Amniotic epithelial cell (primary cell): Measurements from ENCODE around the gene ABHD5.
"Not testable (repeated sequence)": the region's sequence is repeated elsewhere in the genome, so short reads cannot be mapped to it uniquely, and the experiment has no call there.

Experiments used
- DNase-seq: peaks from one replicate; pipeline ENCODE4 v3.0.0-alpha.2; 2010; ENCODE audit warnings: low read depth

The ABHD5 gene

GRCh38 chr3:43690400-43691119 lies at the start of gene ABHD5:
TSS of gene ABHD5 (plus strand) at chr3:43690938. CDS start at chr3:43690993, 55 bp downstream.
- peak; percentile 92 for DNase-seq

GRCh38 chr3:43641306-43642114 lies 49.2 kb upstream of the ABHD5 start:
- DNase-seq, result no peak

- DNase-seq, result no peak
These were observed 46.3 kb upstream of the ABHD5 start for GRCh38 chr3:43644443-43644842.

- no peak for DNase-seq
These were observed 43.2 kb upstream of the ABHD5 start for GRCh38 chr3:43647331-43648166.

GRCh38 chr3:43648957-43649356 lies 41.8 kb upstream of the ABHD5 start:
- DNase-seq, result no peak

GRCh38 chr3:43649365-43649968 lies 41.3 kb upstream of the ABHD5 start:
- no peak for DNase-seq

- no peak for DNase-seq
These were observed 40.4 kb upstream of the ABHD5 start for GRCh38 chr3:43650345-43650744.

GRCh38 chr3:43656390-43656789 lies 34.3 kb upstream of the ABHD5 start:
- not testable (repeated sequence) for DNase-seq

GRCh38 chr3:43659250-43659880 lies 31.4 kb upstream of the ABHD5 start:
- DNase-seq, result no peak

GRCh38 chr3:43661376-43661775 lies 29.4 kb upstream of the ABHD5 start:
- DNase-seq, result not testable (repeated sequence)

- DNase-seq, result not testable (repeated sequence)
These were observed 25.7 kb upstream of the ABHD5 start for GRCh38 chr3:43665011-43665410.

GRCh38 chr3:43670635-43671522 lies 19.9 kb upstream of the ABHD5 start:
- no peak for DNase-seq

- no peak for DNase-seq
These were observed 16.2 kb upstream of the ABHD5 start for GRCh38 chr3:43674345-43675085.

- no peak for DNase-seq
These were observed 15.1 kb upstream of the ABHD5 start for GRCh38 chr3:43675593-43675992.

GRCh38 chr3:43676441-43676840 lies 14.3 kb upstream of the ABHD5 start:
- no peak for DNase-seq

GRCh38 chr3:43678375-43678774 lies 12.4 kb upstream of the ABHD5 start:
- DNase-seq, result not testable (repeated sequence)

GRCh38 chr3:43678887-43679449 lies 11.8 kb upstream of the ABHD5 start:
- not testable (repeated sequence) for DNase-seq

GRCh38 chr3:43680857-43681256 lies 9.9 kb upstream of the ABHD5 start:
- not testable (repeated sequence) for DNase-seq

GRCh38 chr3:43684944-43685343 lies 5.8 kb upstream of the ABHD5 start:
- DNase-seq, result no peak
